Keratinocyte (primary cell): Measurements from ENCODE around the gene KPNA1. TPM values are rescaled to one million over a fixed set of nuclear protein-coding genes. Genes with fewer than 3 reads are reported as not detected.

Experiments
- DNase-seq: peaks from one replicate; pipeline ENCODE4 v3.0.0-alpha.2; 2011; ENCODE audit warnings: low read depth, missing footprints, low spot score
- FAIRE-seq: peaks from 2 replicates; lab custom pipeline; 2011; peaks lifted over from hg19 to GRCh38; lab: Jason Lieb, UNC
- H2AFZ ChIP-seq: 2 replicates; pipeline ENCODE4 v1.6.0; 2012; ENCODE audit warnings: low read length, control low read depth, inconsistent platforms; ENCODE audit not compliant: control insufficient read depth
- H3K27ac ChIP-seq: 2 replicates; pipeline ENCODE4 v1.5.1; 2011; ENCODE audit warnings: low read length; ENCODE audit not compliant: control insufficient read depth, insufficient read depth
- H3K27me3 ChIP-seq: 3 replicates; pipeline ENCODE4 v1.6.0; 2011; ENCODE audit warnings: low read length; ENCODE audit not compliant: control insufficient read depth, insufficient read depth; ENCODE audit errors: extremely low read depth
- H3K36me3 ChIP-seq, 2 experiments: 2 replicates in 1 of 2; 3 replicates in 1 of 2; pipeline ENCODE4 v1.5.1; 2011; ENCODE audit warnings: low read length in 2 of 2, mild to moderate bottlenecking in 1 of 2; ENCODE audit not compliant: control insufficient read depth in 2 of 2, insufficient read depth in 2 of 2; ENCODE audit errors: extremely low read depth in 1 of 2
- H3K4me1 ChIP-seq: 3 replicates; pipeline ENCODE4 v1.5.1; 2011; ENCODE audit warnings: low read length; ENCODE audit not compliant: control insufficient read depth, insufficient read depth; ENCODE audit errors: extremely low read depth
- H3K4me2 ChIP-seq: 3 replicates; pipeline ENCODE4 v1.6.0; 2011; ENCODE audit warnings: low read depth, low read length; ENCODE audit not compliant: control insufficient read depth, insufficient read depth; ENCODE audit errors: extremely low read depth
- H3K4me3 ChIP-seq, 3 experiments: fragments of 200-600 bp in 1 of 3; sonication (generic) in 1 of 3; 2 replicates in 2 of 3; 3 replicates in 1 of 3; pipeline ENCODE4 v1.5.1; 2011 to 2016; ENCODE audit warnings: low read length in 3 of 3, mild to moderate bottlenecking in 3 of 3, control low read depth in 2 of 3, inconsistent platforms in 1 of 3, low read depth in 1 of 3, mixed read lengths in 1 of 3, mixed run types in 1 of 3, moderate library complexity in 1 of 3; ENCODE audit not compliant: control insufficient read depth in 2 of 3, insufficient read depth in 2 of 3; ENCODE audit errors: extremely low read depth in 1 of 3
- H3K79me2 ChIP-seq: 2 replicates; pipeline ENCODE4 v1.6.0; 2012; ENCODE audit warnings: low read length; ENCODE audit not compliant: control insufficient read depth, insufficient read depth
- H3K9ac ChIP-seq: 3 replicates; pipeline ENCODE4 v1.6.0; 2011; ENCODE audit warnings: low read length; ENCODE audit not compliant: control insufficient read depth, insufficient read depth; ENCODE audit errors: extremely low read depth
- H3K9me1 ChIP-seq: 3 replicates; pipeline ENCODE4 v1.6.0; 2011; ENCODE audit warnings: low read length; ENCODE audit not compliant: control insufficient read depth, insufficient read depth; ENCODE audit errors: extremely low read depth
- H3K9me3 ChIP-seq: 2 replicates; pipeline ENCODE4 v1.5.1; 2012; ENCODE audit warnings: low read depth, low read length; ENCODE audit not compliant: control insufficient read depth
- H4K20me1 ChIP-seq: 3 replicates; pipeline ENCODE4 v1.6.0; 2011; ENCODE audit warnings: low read length; ENCODE audit not compliant: control insufficient read depth, insufficient read depth; ENCODE audit errors: extremely low read depth
- EZH2 ChIP-seq: IDR thresholded peaks from one replicate; pipeline ENCODE4 v1.6.1; 2012; ENCODE audit warnings: inconsistent platforms, mild to moderate bottlenecking, low read length, moderate library complexity
- dilution Hi-C: fragments of 300-500 bp; cut with MboI; formaldehyde crosslinking; loops from one replicate; pipeline ENCODE4 v1.7.0; 2020; ENCODE audit warnings: low sequenced_read_pairs; ENCODE audit not compliant: extremely low pct_ligation_motif_present
- polyA plus RNA-seq, 5 experiments: library from polyadenylated mRNA; depleted of rRNA in 3 of 5; stranded (reverse) in 3 of 5; stranded (forward) in 1 of 5; unstranded in 1 of 5; fragments of >200 nt; gene quantifications; 1 replicate in 1 of 5; 2 replicates in 3 of 5; 3 replicates in 1 of 5; pipeline versions ENCODE4 v1.2.1 to v1.2.3, GENCODE V29; 2011 to 2012; ENCODE audit warnings: missing spikeins in 2 of 5, low read depth in 1 of 5, low replicate concordance in 1 of 5
- TF ChIP-seq, protein P1 (sequence below), 3 experiments: IDR thresholded peaks in 1 of 3; conservative IDR thresholded peaks in 1 of 3; optimal IDR thresholded peaks in 1 of 3; 2 replicates in 2 of 3; 3 replicates in 1 of 3; pipeline versions ENCODE3 to v1.5.1; 2011; ENCODE audit warnings: low read length in 3 of 3, mild to moderate bottlenecking in 3 of 3, moderate library complexity in 2 of 3, control low read depth in 1 of 3, inconsistent platforms in 1 of 3; ENCODE audit not compliant: insufficient read depth in 2 of 3; ENCODE audit errors: extremely low read depth in 1 of 3

KPNA1 gene
- polyA plus RNA-seq, 1 donor (not counting 4 experiments of a cell fraction or from before 2014, with no cell fraction given), result 66.7 TPM

DNA sequence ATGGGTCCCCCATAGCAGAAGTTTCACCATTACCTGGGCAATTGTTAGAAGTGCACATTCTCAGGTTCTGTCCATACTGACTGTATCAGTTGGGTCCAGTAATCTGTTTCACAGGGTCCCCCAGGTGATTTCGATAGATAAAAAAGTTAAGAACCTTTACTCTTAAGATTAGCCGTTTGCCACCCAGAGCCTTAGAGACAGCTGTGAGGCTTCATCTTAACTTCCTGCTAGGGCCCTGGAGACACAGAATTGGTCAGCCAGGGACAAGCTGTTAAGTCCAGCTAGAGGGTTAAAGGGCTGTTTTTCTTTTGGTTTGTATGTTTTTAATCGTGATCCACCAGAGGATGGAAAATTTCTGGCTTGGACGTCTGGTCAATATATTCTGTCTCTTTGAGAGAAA lies 124.1 kb downstream of the KPNA1 start:
- dilution Hi-C loops, result no loop called here
- H3K9me3 ChIP-seq, result no peaks in the 10 kb centered on the region
- H3K4me3 ChIP-seq, result no peak overlapping the region
- FAIRE-seq (no peak), DNase-seq (no peak)
- no peaks in the 10 kb centered on the region for H3K36me3 ChIP-seq
- no peaks in the 10 kb centered on the region for H3K79me2 ChIP-seq
- H3K4me2 ChIP-seq, result no peak overlapping the region
- H3K27me3 ChIP-seq, result no peaks in the 10 kb centered on the region
- H3K4me1 ChIP-seq, result peaks cover 9% of the 10 kb centered on the region
- H2AFZ ChIP-seq, result no peak overlapping the region
- no peak overlapping the region for H3K9ac ChIP-seq
- no peak for TF ChIP-seq EZH2
- TF ChIP-seq, protein P1, sequence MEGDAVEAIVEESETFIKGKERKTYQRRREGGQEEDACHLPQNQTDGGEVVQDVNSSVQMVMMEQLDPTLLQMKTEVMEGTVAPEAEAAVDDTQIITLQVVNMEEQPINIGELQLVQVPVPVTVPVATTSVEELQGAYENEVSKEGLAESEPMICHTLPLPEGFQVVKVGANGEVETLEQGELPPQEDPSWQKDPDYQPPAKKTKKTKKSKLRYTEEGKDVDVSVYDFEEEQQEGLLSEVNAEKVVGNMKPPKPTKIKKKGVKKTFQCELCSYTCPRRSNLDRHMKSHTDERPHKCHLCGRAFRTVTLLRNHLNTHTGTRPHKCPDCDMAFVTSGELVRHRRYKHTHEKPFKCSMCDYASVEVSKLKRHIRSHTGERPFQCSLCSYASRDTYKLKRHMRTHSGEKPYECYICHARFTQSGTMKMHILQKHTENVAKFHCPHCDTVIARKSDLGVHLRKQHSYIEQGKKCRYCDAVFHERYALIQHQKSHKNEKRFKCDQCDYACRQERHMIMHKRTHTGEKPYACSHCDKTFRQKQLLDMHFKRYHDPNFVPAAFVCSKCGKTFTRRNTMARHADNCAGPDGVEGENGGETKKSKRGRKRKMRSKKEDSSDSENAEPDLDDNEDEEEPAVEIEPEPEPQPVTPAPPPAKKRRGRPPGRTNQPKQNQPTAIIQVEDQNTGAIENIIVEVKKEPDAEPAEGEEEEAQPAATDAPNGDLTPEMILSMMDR (optimal IDR thresholded peaks at IDR 0.05 in 1 of 3, IDR thresholded peaks at IDR 0.05 in 1 of 3, conservative IDR thresholded peaks at IDR 0.05 in 1 of 3; ENCODE audit: extremely low read depth in 1 of 3, insufficient read depth in 2 of 3, low read length in 3 of 3), result no peak
- no peaks in the 10 kb centered on the region for H4K20me1 ChIP-seq
- H3K9me1 ChIP-seq, result no peaks in the 10 kb centered on the region
- H3K27ac ChIP-seq, result no peak overlapping the region

- FAIRE-seq, result no peak
- dilution Hi-C loops, result no loop called here
These were observed 124.8 kb downstream of the KPNA1 start for GRCh38 chr3:122389892-122390291.

More at GRCh38 chr3:122389892-122390291, 124.8 kb downstream of the KPNA1 start:
- H4K20me1 ChIP-seq, result no peaks in the 10 kb centered on the region
- no peaks in the 10 kb centered on the region for H3K9me3 ChIP-seq
- no peaks in the 10 kb centered on the region for H3K9me1 ChIP-seq
- no peak overlapping the region for H2AFZ ChIP-seq
- no peak for TF ChIP-seq EZH2
- TF ChIP-seq, protein P1 (optimal IDR thresholded peaks at IDR 0.05 in 1 of 3, IDR thresholded peaks at IDR 0.05 in 1 of 3, conservative IDR thresholded peaks at IDR 0.05 in 1 of 3; ENCODE audit: extremely low read depth in 1 of 3, insufficient read depth in 2 of 3, low read length in 3 of 3), result no peak
- H3K4me1 ChIP-seq, result peaks cover 13% of the 10 kb centered on the region
- H3K4me3 ChIP-seq, result no peak overlapping the region
- H3K27ac ChIP-seq, result no peak overlapping the region
- H3K27me3 ChIP-seq, result no peaks in the 10 kb centered on the region
- DNase-seq, result no peak
- H3K9ac ChIP-seq, result no peak overlapping the region
- no peak overlapping the region for H3K4me2 ChIP-seq
- H3K79me2 ChIP-seq, result no peaks in the 10 kb centered on the region
- no peaks in the 10 kb centered on the region for H3K36me3 ChIP-seq
